ENCODE data around the gene CLEC3B. TPM values are rescaled to one million over a fixed set of nuclear protein-coding genes. Genes with fewer than 3 reads are reported as not detected.

The CLEC3B gene
- total RNA-seq, 1 donor from 2014 or later = not detected

- DNase-seq (ENCODE audit: low read depth, low spot score) = no peak
- TF ChIP-seq CTCF (conservative IDR thresholded peaks at IDR 0.05) = no peak
- H3K9me3 Mint-ChIP-seq = no peaks in the 10 kb centered on the region
- H3K36me3 Mint-ChIP-seq (ENCODE audit: low read depth) = no peaks in the 10 kb centered on the region
- H3K4me3 Mint-ChIP-seq = no peak overlapping the region
- H3K4me1 Mint-ChIP-seq = peaks cover 9% of the 10 kb centered on the region
- no peak overlapping the region for H3K27ac Mint-ChIP-seq (ENCODE audit: unreplicated experiment)
- H3K27me3 Mint-ChIP-seq (ENCODE audit: low read depth) = peaks cover 3% of the 10 kb centered on the region
These were observed 1.3 kb downstream of the CLEC3B start for GRCh38 chr3:45027441-45027840.

- Mint-ChIP-seq H3K9me3 (no peaks in the 10 kb centered on the region), H3K4me1 (peaks cover 9% of the 10 kb centered on the region), H3K27me3 (ENCODE audit: low read depth) (peaks cover 8% of the 10 kb centered on the region), H3K36me3 (ENCODE audit: low read depth) (no peaks in the 10 kb centered on the region), H3K27ac (ENCODE audit: unreplicated experiment) (no peak overlapping the region), H3K4me3 (no peak overlapping the region)
- DNase-seq (ENCODE audit: low read depth, low spot score) = no peak
- TF ChIP-seq CTCF (conservative IDR thresholded peaks at IDR 0.05) = no peak
These were observed 3.1 kb downstream of the CLEC3B start for GRCh38 chr3:45029216-45029615.

- Mint-ChIP-seq H3K4me3 (no peak overlapping the region), H3K36me3 (ENCODE audit: low read depth) (no peaks in the 10 kb centered on the region), H3K9me3 (no peaks in the 10 kb centered on the region), H3K4me1 (peaks cover 9% of the 10 kb centered on the region), H3K27me3 (ENCODE audit: low read depth) (peaks cover 10% of the 10 kb centered on the region), H3K27ac (ENCODE audit: unreplicated experiment) (peak overlapping the region; percentile 31)
- DNase-seq (ENCODE audit: low read depth, low spot score) = no peak
- TF ChIP-seq CTCF (conservative IDR thresholded peaks at IDR 0.05) = no peak
These were observed 3.6 kb downstream of the CLEC3B start for GRCh38 chr3:45029661-45030060.

GRCh38 chr3:45031531-45031930, 5.4 kb downstream of the CLEC3B start:
- no peak overlapping the region for H3K27ac Mint-ChIP-seq (ENCODE audit: unreplicated experiment)
- H3K4me1 Mint-ChIP-seq = peaks cover 12% of the 10 kb centered on the region
- H3K4me3 Mint-ChIP-seq = no peak overlapping the region
- no peak for DNase-seq (ENCODE audit: low read depth, low spot score)
- peaks cover 19% of the 10 kb centered on the region for H3K27me3 Mint-ChIP-seq (ENCODE audit: low read depth)
- no peak for TF ChIP-seq CTCF (conservative IDR thresholded peaks at IDR 0.05)
- H3K9me3 Mint-ChIP-seq = no peaks in the 10 kb centered on the region
- H3K36me3 Mint-ChIP-seq (ENCODE audit: low read depth) = no peaks in the 10 kb centered on the region

GRCh38 chr3:45032113-45032512, 6.0 kb downstream of the CLEC3B start:
- no peak for TF ChIP-seq CTCF (conservative IDR thresholded peaks at IDR 0.05)
- Mint-ChIP-seq H3K4me1 (peaks cover 6% of the 10 kb centered on the region), H3K27me3 (ENCODE audit: low read depth) (peaks cover 19% of the 10 kb centered on the region), H3K27ac (ENCODE audit: unreplicated experiment) (no peak overlapping the region), H3K9me3 (no peaks in the 10 kb centered on the region), H3K4me3 (no peak overlapping the region), H3K36me3 (ENCODE audit: low read depth) (no peaks in the 10 kb centered on the region)
- no peak for DNase-seq (ENCODE audit: low read depth, low spot score)

GRCh38 chr3:45033791-45034190, 7.7 kb downstream of the CLEC3B start:
- DNase-seq (ENCODE audit: low read depth, low spot score) = no peak
- H3K27me3 Mint-ChIP-seq (ENCODE audit: low read depth) = peaks cover 23% of the 10 kb centered on the region
- peaks cover 8% of the 10 kb centered on the region for H3K4me1 Mint-ChIP-seq
- TF ChIP-seq CTCF (conservative IDR thresholded peaks at IDR 0.05) = no peak
- no peaks in the 10 kb centered on the region for H3K9me3 Mint-ChIP-seq
- H3K36me3 Mint-ChIP-seq (ENCODE audit: low read depth) = no peaks in the 10 kb centered on the region
- no peak overlapping the region for H3K27ac Mint-ChIP-seq (ENCODE audit: unreplicated experiment)
- H3K4me3 Mint-ChIP-seq = no peak overlapping the region

Measured in neural crest cell (in vitro differentiated cells).